Gastroesophageal sphincter (tissue), 3 donors: ENCODE measurements around the gene TLE3.

ENCODE experiments used
- CTCF ChIP-seq, 4 experiments: fragments of 200-600 bp in 2 of 4; fragments of 450-650 bp in 2 of 4; sonication (generic) in 1 of 4; IDR thresholded peaks; one replicate each; pipeline ENCODE4 v1.5.1; 2017 to 2019; ENCODE audit warnings: antibody characterized with exemption in 4 of 4, mild to moderate bottlenecking in 2 of 4, moderate library complexity in 2 of 4
- EP300 ChIP-seq: sonication (generic); formaldehyde crosslinking; IDR thresholded peaks from one replicate; pipeline ENCODE4 v1.6.1; 2017; ENCODE audit warnings: antibody characterized with exemption, mild to moderate bottlenecking
- POLR2A ChIP-seq, 2 donors: fragments of 450-650 bp; IDR thresholded peaks; one replicate each; pipeline ENCODE4 v1.6.1; 2017; ENCODE audit warnings: antibody characterized with exemption in 2 of 2, mild to moderate bottlenecking in 2 of 2, moderate library complexity in 1 of 2

DNA sequence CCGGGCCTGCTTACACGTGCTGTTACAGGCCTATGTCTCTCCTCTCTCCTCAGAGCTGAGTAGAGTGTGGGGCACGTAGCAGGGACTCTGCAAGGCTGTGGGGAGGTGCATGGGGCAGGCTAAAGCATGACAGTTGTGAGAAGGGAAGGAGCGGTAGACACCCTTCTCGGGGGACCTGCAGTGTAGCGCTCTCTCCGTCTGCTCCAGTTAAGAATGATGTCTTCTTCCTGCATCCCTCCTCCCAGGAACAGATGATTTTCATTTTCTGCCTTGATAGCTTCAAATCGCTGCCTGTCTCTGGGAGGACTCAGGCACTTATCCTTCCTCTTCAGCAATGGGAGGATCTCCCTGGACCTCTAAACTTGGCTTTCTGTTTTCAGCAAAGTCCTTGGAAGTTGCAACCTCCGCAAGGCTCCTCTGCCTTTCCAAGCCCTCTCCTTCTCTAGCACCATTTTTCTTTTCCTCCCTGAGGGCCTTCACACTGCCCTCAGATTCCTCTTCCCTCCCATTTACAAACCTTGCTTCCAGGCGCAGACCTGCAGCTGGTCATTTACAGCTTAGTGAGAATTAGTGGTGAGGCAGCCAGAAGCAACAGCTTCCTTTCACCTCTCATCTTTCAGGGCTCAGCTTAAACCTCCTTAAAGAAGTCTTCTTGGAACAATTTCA is 23.4 kb upstream of the TLE3 start:
- no peak for TF ChIP-seq CTCF (IDR thresholded peaks at IDR 0.05)
- no peak for TF ChIP-seq POLR2A (IDR thresholded peaks at IDR 0.05)
- no peak for TF ChIP-seq EP300
